ENCODE data around the gene MTOR. TPM values are rescaled to one million over a fixed set of nuclear protein-coding genes. Genes with fewer than 3 reads are reported as not detected.

Gene MTOR
- total RNA-seq, 2 experiments from 2014 or later = 32.9 to 36.2 TPM

DNA sequence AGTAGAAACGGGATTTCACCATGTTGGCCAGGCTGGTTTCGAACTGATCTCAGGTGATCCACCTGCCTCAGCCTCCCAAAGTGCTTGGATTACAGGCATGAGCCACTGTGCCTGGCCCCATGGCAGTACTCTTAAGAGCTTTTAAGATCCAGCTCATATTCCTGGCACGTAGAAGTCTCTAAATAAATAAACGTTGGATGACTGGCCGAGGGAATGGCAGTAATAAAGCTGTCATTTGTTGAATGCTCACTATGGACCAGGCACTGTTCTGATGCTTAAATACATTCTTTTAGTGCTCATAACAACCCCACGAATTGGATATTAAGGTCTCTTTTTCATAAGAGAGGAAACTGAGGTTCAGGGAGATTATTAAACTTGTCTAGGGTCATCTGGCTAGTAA, 31.5 kb upstream of the MTOR start:
- peaks cover 29% of the 10 kb centered on the region for H3K36me3 Mint-ChIP-seq (ENCODE audit: low read depth)
- ChIA-PET POLR2A (interaction anchor here (0.9 to 1.1 kb wide), 3 partner anchors 13 to 195 kb away, joined by 3 read pairs; partner anchors contain the start of genes EXOSC10 and MTOR), CTCF (interaction anchor here (0.9 to 1.4 kb wide), 3 partner anchors 11 to 52 kb away, joined by 3 read pairs; no protein-coding TSS in a partner anchor)
- no peak overlapping the region for H3K4me3 Mint-ChIP-seq
- no peaks in the 10 kb centered on the region for H3K27me3 Mint-ChIP-seq
- peaks cover 58% of the 10 kb centered on the region for H3K4me1 Mint-ChIP-seq
- DNase-seq = no peak
- no peaks in the 10 kb centered on the region for H3K9me3 Mint-ChIP-seq
- peak overlapping the region; percentile 12 for H3K27ac Mint-ChIP-seq

DNA sequence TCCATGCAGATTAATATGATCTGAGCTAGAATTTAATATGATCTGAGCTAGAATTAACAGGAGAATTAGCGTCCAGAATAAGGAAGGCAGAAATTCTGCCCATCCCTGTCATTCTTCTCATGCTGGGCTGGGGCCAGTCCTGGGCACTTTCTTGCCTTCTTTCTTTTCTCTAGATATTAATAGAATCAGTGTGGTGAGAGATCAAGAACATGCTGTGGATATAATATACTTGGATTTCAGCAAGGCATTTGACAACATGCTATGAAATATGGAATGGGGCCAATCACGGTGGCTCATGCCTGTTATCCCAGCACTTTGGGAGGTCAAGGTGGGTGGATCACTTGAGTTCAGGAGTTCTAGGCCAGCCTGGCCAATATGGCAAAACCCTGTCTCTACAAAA, 28.7 kb upstream of the MTOR start:
- H3K4me1 Mint-ChIP-seq = peaks cover 42% of the 10 kb centered on the region
- CTCF ChIA-PET = interaction anchor here (0.6 to 1.3 kb wide), 4 partner anchors 12 to 819 kb away, joined by 3 to 5 read pairs (median 4); no protein-coding TSS in a partner anchor
- no peak overlapping the region for H3K27ac Mint-ChIP-seq
- POLR2A ChIA-PET = interaction anchor here (0.8 to 1.9 kb wide), 2 partner anchors 10 to 29 kb away, joined by 3 to 5 read pairs; partner anchors contain the start of gene MTOR
- no peaks in the 10 kb centered on the region for H3K9me3 Mint-ChIP-seq
- H3K27me3 Mint-ChIP-seq = no peaks in the 10 kb centered on the region
- peaks cover 43% of the 10 kb centered on the region for H3K36me3 Mint-ChIP-seq (ENCODE audit: low read depth)
- no peak for DNase-seq
- H3K4me3 Mint-ChIP-seq = no peak overlapping the region

- Mint-ChIP-seq H3K27ac (no peak overlapping the region), H3K4me1 (peaks cover 41% of the 10 kb centered on the region), H3K9me3 (no peaks in the 10 kb centered on the region), H3K36me3 (ENCODE audit: low read depth) (peaks cover 42% of the 10 kb centered on the region), H3K27me3 (no peaks in the 10 kb centered on the region), H3K4me3 (no peak overlapping the region)
- no peak for DNase-seq
- ChIA-PET CTCF (no interaction called here), POLR2A (interaction anchor here (1.9 kb wide), 1 partner anchor 8 kb away, joined by 5 read pairs; no protein-coding TSS in a partner anchor)
Observed at GRCh38 chr1:11289064-11289463, 26.7 kb upstream of the MTOR start.

- POLR2A ChIA-PET = no interaction called here
- Mint-ChIP-seq H3K4me3 (no peak overlapping the region), H3K27me3 (no peaks in the 10 kb centered on the region), H3K4me1 (peaks cover 46% of the 10 kb centered on the region), H3K9me3 (no peaks in the 10 kb centered on the region), H3K36me3 (ENCODE audit: low read depth) (peaks cover 52% of the 10 kb centered on the region), H3K27ac (peak overlapping the region; percentile 44)
- CTCF ChIA-PET = interaction anchor here (0.5 to 1.4 kb wide), 3 partner anchors 9 to 92 kb away, joined by 4 read pairs; no protein-coding TSS in a partner anchor
- no peak for DNase-seq
Observed at GRCh38 chr1:11286735-11287410, 24.5 kb upstream of the MTOR start.

- no peak overlapping the region for H3K4me3 Mint-ChIP-seq
- peaks cover 48% of the 10 kb centered on the region for H3K4me1 Mint-ChIP-seq
- ChIA-PET POLR2A (no interaction called here), CTCF (interaction anchor here (0.5 to 1.4 kb wide), 3 partner anchors 10 to 93 kb away, joined by 4 read pairs; no protein-coding TSS in a partner anchor)
- H3K27ac Mint-ChIP-seq = peak overlapping the region; percentile 44
- no peaks in the 10 kb centered on the region for H3K27me3 Mint-ChIP-seq
- H3K9me3 Mint-ChIP-seq = no peaks in the 10 kb centered on the region
- H3K36me3 Mint-ChIP-seq (ENCODE audit: low read depth) = peaks cover 58% of the 10 kb centered on the region
- DNase-seq = no peak
Observed at GRCh38 chr1:11285883-11286734, 23.8 kb upstream of the MTOR start.

DNA sequence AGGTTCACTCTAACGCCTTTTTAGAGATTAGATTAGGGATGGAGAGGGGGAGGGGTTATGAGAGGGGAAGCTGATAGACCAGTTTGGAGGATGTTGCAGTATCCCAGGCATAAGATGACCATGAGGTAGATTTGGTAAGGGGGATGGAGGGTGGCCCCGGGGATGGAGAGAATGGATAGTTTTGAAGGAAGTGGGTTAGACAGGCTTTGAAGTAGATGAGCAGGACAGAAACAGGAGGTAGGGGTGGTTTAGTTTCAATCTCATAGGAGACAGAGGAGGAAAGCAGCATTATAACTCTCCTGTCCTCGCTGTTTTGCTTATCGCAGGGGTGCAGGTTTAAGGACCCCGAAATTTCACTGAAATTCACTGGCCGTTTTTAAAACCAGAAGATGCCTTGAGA, 22.4 kb upstream of the MTOR start:
- no peak overlapping the region for H3K4me3 Mint-ChIP-seq
- peak overlapping the region; percentile 10 for H3K27ac Mint-ChIP-seq
- H3K4me1 Mint-ChIP-seq = peaks cover 58% of the 10 kb centered on the region
- POLR2A ChIA-PET = interaction anchor here (1.8 to 2.0 kb wide), 3 partner anchors 11 to 272 kb away, joined by 3 to 13 read pairs (median 7); partner anchors contain the start of genes TARDBP and UBIAD1
- DNase-seq = no peak
- no peaks in the 10 kb centered on the region for H3K27me3 Mint-ChIP-seq
- H3K36me3 Mint-ChIP-seq (ENCODE audit: low read depth) = peaks cover 66% of the 10 kb centered on the region
- H3K9me3 Mint-ChIP-seq = no peaks in the 10 kb centered on the region
- CTCF ChIA-PET = interaction anchor here (1.7 kb wide), 1 partner anchor 10 kb away, joined by 5 read pairs; no protein-coding TSS in a partner anchor

- no peak for DNase-seq
- Mint-ChIP-seq H3K27me3 (no peaks in the 10 kb centered on the region), H3K4me1 (peaks cover 71% of the 10 kb centered on the region), H3K4me3 (no peak overlapping the region), H3K36me3 (ENCODE audit: low read depth) (peaks cover 72% of the 10 kb centered on the region), H3K9me3 (no peaks in the 10 kb centered on the region), H3K27ac (no peak overlapping the region)
- ChIA-PET CTCF (interaction anchor here (0.9 to 1.8 kb wide), 5 partner anchors 8 to 367 kb away, joined by 3 to 5 read pairs (median 4); no protein-coding TSS in a partner anchor), POLR2A (interaction anchor here (0.9 to 2.0 kb wide), 4 partner anchors 10 to 625 kb away, joined by 3 to 13 read pairs (median 4); partner anchors contain the start of genes MTOR and UBIAD1)
Observed at GRCh38 chr1:11283151-11283550, 20.8 kb upstream of the MTOR start.

- Mint-ChIP-seq H3K9me3 (no peaks in the 10 kb centered on the region), H3K4me3 (no peak overlapping the region), H3K27me3 (no peaks in the 10 kb centered on the region), H3K36me3 (ENCODE audit: low read depth) (peaks cover 73% of the 10 kb centered on the region), H3K4me1 (peaks cover 77% of the 10 kb centered on the region), H3K27ac (peak overlapping the region; percentile 80)
- no peak for DNase-seq
- ChIA-PET POLR2A (interaction anchor here (0.6 to 4.7 kb wide), 7 partner anchors 8 to 628 kb away, joined by 3 to 32 read pairs (median 5); partner anchors contain the start of genes EXOSC10, MTOR and TARDBP), CTCF (interaction anchor here (0.6 to 1.8 kb wide), 7 partner anchors 11 to 369 kb away, joined by 3 to 6 read pairs (median 4); no protein-coding TSS in a partner anchor)
Observed at GRCh38 chr1:11281518-11282331, 19.4 kb upstream of the MTOR start.

DNA sequence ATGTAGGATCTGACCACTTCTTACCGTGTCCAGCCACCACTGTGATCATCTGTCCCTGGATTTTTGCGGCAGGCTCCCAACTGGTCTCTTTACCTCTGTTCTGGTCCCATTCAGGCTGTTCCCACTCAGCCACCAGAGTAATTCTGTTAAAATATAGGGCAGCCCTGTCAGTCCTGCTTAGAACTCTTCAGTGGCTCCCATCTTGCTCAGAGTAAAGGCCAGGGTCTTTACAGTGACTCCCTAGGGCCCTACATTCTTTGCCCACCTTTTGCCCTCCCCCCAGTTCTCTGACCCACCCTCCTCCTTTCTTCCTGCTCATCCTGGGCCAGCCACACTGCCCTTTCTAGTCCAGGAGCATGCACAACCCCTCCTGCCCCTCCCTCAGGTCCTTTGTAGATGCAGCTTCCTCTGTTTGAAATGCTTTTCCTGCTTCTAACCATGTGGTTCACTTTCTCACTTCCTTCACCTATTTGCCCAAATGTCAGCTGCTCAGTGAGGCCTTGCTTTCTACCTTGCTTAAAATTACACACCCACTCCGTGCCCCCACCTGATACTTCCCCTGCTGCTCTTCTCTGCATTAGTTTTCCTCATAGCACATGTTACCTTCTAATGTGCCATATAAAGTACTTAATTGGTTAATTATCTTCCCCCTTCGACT, 18.5 kb upstream of the MTOR start:
- peak overlapping the region; percentile 11 for H3K4me3 Mint-ChIP-seq
- DNase-seq = peak; percentile 22
- POLR2A ChIA-PET = interaction anchor here (0.8 to 4.7 kb wide), 7 partner anchors 9 to 629 kb away, joined by 3 to 32 read pairs (median 5); partner anchors contain the start of genes EXOSC10, MTOR and TARDBP

DNA sequence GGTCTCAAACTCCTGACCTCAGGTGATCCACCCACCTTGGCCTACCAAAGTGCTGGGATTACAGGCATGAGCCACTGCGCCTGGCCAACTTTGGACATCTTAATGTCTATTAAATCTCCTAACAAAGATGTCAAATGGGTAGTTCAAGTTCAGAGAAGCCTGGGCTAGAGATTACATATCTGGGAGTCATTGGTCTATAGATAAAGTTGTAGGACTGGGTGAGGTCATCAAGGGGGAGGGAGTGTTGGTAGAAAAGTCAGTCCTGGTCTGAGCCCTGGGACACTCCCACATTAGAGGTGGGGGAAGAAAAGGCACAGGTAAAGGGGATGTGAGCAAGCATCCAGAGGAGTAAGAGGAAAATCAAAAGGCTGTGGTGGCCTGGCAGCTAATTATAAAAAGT, 17.3 kb upstream of the MTOR start:
- Mint-ChIP-seq H3K27me3 (no peaks in the 10 kb centered on the region), H3K4me1 (peaks cover 78% of the 10 kb centered on the region), H3K9me3 (no peaks in the 10 kb centered on the region), H3K36me3 (ENCODE audit: low read depth) (peaks cover 72% of the 10 kb centered on the region), H3K4me3 (no peak overlapping the region), H3K27ac (peak overlapping the region; percentile 80)
- CTCF ChIA-PET = no interaction called here
- POLR2A ChIA-PET = interaction anchor here (3.0 to 4.7 kb wide), 2 partner anchors 17 to 628 kb away, joined by 8 to 32 read pairs; partner anchors contain the start of gene MTOR
- DNase-seq = no peak

More for the DNA sequence above, 18.5 kb upstream of the MTOR start:
- peaks cover 72% of the 10 kb centered on the region for H3K36me3 Mint-ChIP-seq (ENCODE audit: low read depth)
- peaks cover 78% of the 10 kb centered on the region for H3K4me1 Mint-ChIP-seq
- no peaks in the 10 kb centered on the region for H3K9me3 Mint-ChIP-seq
- H3K27ac Mint-ChIP-seq = peak overlapping the region; percentile 80
- CTCF ChIA-PET = interaction anchor here (0.6 to 1.7 kb wide), 6 partner anchors 12 to 243 kb away, joined by 3 to 6 read pairs (median 4); no protein-coding TSS in a partner anchor
- H3K27me3 Mint-ChIP-seq = no peaks in the 10 kb centered on the region

- H3K27ac Mint-ChIP-seq = no peak overlapping the region
- no peak overlapping the region for H3K4me3 Mint-ChIP-seq
Observed at GRCh38 chr1:11279152-11279551, 16.8 kb upstream of the MTOR start.

More at GRCh38 chr1:11279152-11279551, 16.8 kb upstream of the MTOR start:
- H3K9me3 Mint-ChIP-seq = no peaks in the 10 kb centered on the region
- no peaks in the 10 kb centered on the region for H3K27me3 Mint-ChIP-seq
- no peak for DNase-seq
- peaks cover 71% of the 10 kb centered on the region for H3K36me3 Mint-ChIP-seq (ENCODE audit: low read depth)
- ChIA-PET POLR2A (interaction anchor here (3.0 to 4.7 kb wide), 2 partner anchors 17 to 629 kb away, joined by 8 to 32 read pairs; partner anchors contain the start of gene MTOR), CTCF (interaction anchor here (1.0 kb wide), 1 partner anchor 12 kb away, joined by 3 read pairs; no protein-coding TSS in a partner anchor)
- peaks cover 76% of the 10 kb centered on the region for H3K4me1 Mint-ChIP-seq

All from activated CD4-positive, alpha-beta memory T cell treated with anti-CD3 and anti-CD28 coated beads, Interleukin-2, amount 10 ng/mL, durations not matched to agents 7 days and 5 days (primary cell).